Measurements from ENCODE around the gene NCKAP5. TPM values are rescaled to one million over a fixed set of nuclear protein-coding genes. Genes with fewer than 3 reads are reported as not detected.

Gene NCKAP5
- total and polyA plus RNA-seq, 9 of the 15 experiments (the other 6 are each of a cell fraction or from before 2014, with no cell fraction given): not detected

GRCh38 chr2:133378928-133379549, 189.2 kb downstream of the NCKAP5 start (continued):
- TF ChIP-seq E2F3 (CRISPR knock-in tag; IDR thresholded peaks at IDR 0.05) (no peak), ZNF79 (CRISPR knock-in tag; IDR thresholded peaks at IDR 0.05; ENCODE audit: low read depth) (no peak), U2AF1 (optimal IDR thresholded peaks at IDR 0.05; ENCODE audit: low read depth, low read length) (no peak), HNRNPUL1 (IDR thresholded peaks at IDR 0.05; ENCODE audit: low read length) (no peak), CREB1 (IDR thresholded peaks at IDR 0.05) (no peak), CREB1 (CRISPR knock-in tag; IDR thresholded peaks at IDR 0.05) (no peak), MED1 (CRISPR knock-in tag; IDR thresholded peaks at IDR 0.05; ENCODE audit: borderline replicate concordance) (no peak)

- H3K9me3 ChIP-seq (replicated peaks; ENCODE audit: control insufficient read depth, insufficient read depth, low read depth, low read length): no peaks in the 10 kb centered on the region
- intact Hi-C loops (cut with micrococcal nuclease): no loop called here
- ATAC-seq (no peak), DNase-seq (ENCODE audit: extremely low read depth in 1 of 4, low spot score in 3 of 4) (no peak), FAIRE-seq (no peak)
- in situ Hi-C loops (cut with MboI): no loop called here
- CTCF ChIA-PET (ENCODE audit: low intra/inter-chr PET ratio): no interaction called here
- 0% methylated on average over 1 of the region's 1 CpG for WGBS (ENCODE audit: insufficient coverage, low coverage, missing lambda C conversion rate)
- H3K27ac ChIP-seq (ENCODE audit: extremely low read depth, low read depth, low read length): no peak overlapping the region
- no TSS peak for BruUV-seq (replicated peaks)
- no peaks in the 10 kb centered on the region for H3K4me1 ChIP-seq (replicated peaks in 1 of 2; ENCODE audit: control insufficient read depth in 2 of 2, insufficient read depth in 2 of 2, low read length in 2 of 2)
- no peaks in the 10 kb centered on the region for H3K9me1 ChIP-seq (ENCODE audit: control insufficient read depth, insufficient read depth, low read length)
- POLR2A ChIA-PET: no interaction called here
- no peaks in the 10 kb centered on the region for H4K20me1 ChIP-seq (replicated peaks; ENCODE audit: control insufficient read depth, insufficient read depth, low read length)
- H3K4me2 ChIP-seq (ENCODE audit: insufficient read depth, low read length): no peak overlapping the region
- H3K4me3 ChIP-seq: no peak overlapping the region
- H3K27me3 ChIP-seq (ENCODE audit: control insufficient read depth in 2 of 2, insufficient read depth in 2 of 2, low read length in 2 of 2): no peaks in the 10 kb centered on the region
- H3K36me3 ChIP-seq (ENCODE audit: control insufficient read depth, insufficient read depth, low read length): no peaks in the 10 kb centered on the region
- H2AFZ ChIP-seq (ENCODE audit: low read depth, low read length): no peak overlapping the region
- H3K79me2 ChIP-seq (ENCODE audit: control insufficient read depth, insufficient read depth, low read length): no peaks in the 10 kb centered on the region
- no peak for TF ChIP-seq ZNF639 (CRISPR knock-in tag; conservative IDR thresholded peaks at IDR 0.05 in 1 of 2, IDR thresholded peaks at IDR 0.05 in 1 of 2)
- no peak overlapping the region for H3K9ac ChIP-seq (ENCODE audit: insufficient read depth in 1 of 2, low read depth in 2 of 2, low read length in 2 of 2)
Observed at GRCh38 chr2:133378386-133378785, 189.9 kb downstream of the NCKAP5 start.

Measured in K562 (cell line).